ENCODE measurements around the gene PUDP.
"Not testable (repeated sequence)": the region's sequence is repeated elsewhere in the genome, so short reads cannot be mapped to it uniquely, and the experiment has no call there.

PUDP gene

DNA sequence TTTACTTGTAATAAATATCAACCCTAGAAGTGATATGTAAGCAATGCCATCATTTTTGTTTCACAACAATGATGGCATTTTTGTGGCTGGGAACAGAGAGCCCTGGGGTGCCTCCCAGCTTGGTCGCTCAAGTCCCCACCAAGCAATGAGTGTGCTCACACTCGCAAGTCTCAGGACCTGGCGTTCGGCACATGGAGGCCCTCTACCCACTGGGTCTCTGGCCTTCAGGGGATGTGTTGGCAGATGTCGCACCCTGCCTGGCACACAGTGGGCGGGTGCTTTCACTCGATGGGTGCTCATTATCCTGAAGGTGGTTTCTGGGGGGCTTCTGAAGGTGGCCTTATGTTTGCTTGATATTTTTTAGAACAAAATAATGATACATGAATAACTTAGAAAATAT lies 75.1 kb downstream of the PUDP start:
- no peak for DNase-seq

DNA sequence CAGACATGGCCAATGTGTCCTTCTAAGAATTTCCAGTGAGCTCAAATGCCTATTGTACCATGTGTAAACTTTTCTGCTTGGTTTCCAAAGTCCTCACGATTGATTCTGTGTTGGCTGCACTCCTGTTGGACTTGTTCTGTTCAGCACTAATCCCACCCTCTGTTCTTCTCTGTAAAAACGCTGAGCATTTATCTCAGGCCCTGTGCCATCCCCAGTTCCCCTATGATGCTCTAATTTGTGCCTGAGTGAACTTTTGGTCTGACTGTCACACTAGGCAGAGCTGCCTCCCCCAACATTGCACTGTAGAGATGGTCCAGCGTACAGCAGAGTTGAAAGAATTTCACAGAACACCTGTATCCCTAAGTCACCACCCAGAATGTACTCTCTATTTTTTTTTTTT lies 76.6 kb downstream of the PUDP start:
- no peak for DNase-seq

- DNase-seq = no peak
These were observed 78.4 kb downstream of the PUDP start for GRCh38 chrX:7069556-7069955.

DNA sequence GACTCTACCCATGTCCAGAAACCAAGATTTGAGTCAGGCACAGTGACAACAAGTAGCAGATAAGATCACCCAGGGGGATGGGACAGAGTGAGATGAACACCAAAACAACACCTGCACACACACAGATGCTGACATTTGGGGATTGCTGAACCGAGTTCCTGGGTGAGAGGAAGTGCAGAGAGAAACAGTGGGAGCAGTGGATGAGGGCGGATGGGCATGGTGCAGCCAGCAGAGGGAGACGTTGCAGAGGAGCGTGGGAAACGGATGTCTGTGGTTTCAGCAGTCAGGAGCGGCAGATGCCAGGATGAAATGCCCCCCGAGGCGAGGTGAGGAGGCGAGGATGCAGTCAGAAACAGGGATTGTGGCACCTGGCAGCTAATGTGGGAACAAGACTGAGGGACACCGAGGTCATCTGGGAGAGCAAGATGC lies 79.0 kb downstream of the PUDP start:
- DNase-seq = no peak

GRCh38 chrX:7067256-7067655 lies 80.7 kb downstream of the PUDP start:
- DNase-seq = no peak

- DNase-seq = no peak
These were observed 82.5 kb downstream of the PUDP start for GRCh38 chrX:7065473-7065872.

- DNase-seq = no peak
These were observed 85.0 kb downstream of the PUDP start for GRCh38 chrX:7062903-7063302.

- no peak for DNase-seq
These were observed 85.7 kb downstream of the PUDP start for GRCh38 chrX:7062276-7062675.

- DNase-seq = no peak
These were observed 86.5 kb downstream of the PUDP start for GRCh38 chrX:7061429-7061828.

DNA sequence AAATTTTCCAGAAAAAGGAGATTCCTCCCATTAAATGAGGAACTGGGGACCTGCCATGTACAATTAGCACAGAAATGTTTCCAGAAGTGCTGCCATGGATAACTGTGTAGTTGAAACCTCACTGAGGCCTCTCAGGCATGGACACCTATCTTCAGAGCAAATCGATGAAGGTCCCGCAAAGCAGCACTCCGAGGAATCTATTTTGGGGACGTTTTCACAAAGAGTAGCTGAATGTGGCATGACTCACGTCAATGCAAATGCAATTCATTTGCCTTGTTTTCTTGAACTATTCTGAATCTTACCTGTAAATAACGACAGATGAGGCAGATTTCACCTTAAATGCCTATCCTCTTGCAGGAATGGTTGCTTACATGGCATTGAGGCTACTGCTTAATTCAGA lies 87.5 kb downstream of the PUDP start:
- no peak for DNase-seq

DNA sequence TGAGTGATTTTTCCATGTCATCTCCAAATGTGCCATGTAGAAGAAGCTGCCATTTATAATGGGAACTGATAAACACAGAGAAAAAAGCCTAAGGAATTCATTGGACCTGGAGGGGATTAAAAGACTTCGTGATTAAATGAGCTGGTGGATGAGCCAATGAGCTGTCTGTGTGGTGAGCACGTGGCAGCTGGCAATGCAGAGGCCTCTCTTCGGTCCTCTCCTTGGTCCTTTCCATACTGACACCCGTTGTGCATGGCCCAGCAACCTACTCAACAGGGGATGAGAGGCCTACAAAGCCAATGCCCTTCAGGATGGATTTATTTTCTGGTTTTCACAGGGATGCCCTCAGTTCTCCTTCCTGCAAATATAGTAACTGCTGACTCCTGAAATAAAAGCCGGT lies 88.1 kb downstream of the PUDP start:
- DNase-seq = no peak

DNA sequence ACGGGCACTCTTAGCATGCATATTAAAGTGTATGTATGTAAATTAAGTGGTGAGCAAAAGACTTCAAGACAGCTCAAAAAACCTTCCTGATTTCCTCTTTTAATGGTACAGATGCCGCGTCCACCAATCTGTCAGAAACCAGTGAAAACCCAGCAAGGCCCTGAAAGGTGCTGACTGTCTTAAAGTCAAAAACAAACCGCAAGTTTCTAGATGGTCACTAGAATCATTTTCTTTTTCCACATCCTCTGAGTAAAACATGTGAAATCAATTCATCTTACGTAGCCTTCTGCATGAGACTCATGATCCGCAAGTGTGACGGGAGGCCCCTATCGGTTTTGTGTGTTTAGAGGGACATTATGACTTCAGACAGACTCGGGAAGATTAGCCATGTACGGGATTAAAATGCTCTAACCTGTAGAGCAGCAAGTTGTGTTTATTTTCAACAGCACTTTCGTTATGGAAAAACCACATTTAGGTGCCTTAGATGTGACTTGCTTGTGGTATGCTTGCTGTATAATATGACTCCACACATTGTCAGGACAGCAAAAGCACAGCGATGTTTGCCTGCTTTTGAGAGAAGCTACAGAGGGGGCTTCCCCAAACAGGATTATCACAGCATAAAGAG lies 88.6 kb downstream of the PUDP start:
- no peak for DNase-seq

DNA sequence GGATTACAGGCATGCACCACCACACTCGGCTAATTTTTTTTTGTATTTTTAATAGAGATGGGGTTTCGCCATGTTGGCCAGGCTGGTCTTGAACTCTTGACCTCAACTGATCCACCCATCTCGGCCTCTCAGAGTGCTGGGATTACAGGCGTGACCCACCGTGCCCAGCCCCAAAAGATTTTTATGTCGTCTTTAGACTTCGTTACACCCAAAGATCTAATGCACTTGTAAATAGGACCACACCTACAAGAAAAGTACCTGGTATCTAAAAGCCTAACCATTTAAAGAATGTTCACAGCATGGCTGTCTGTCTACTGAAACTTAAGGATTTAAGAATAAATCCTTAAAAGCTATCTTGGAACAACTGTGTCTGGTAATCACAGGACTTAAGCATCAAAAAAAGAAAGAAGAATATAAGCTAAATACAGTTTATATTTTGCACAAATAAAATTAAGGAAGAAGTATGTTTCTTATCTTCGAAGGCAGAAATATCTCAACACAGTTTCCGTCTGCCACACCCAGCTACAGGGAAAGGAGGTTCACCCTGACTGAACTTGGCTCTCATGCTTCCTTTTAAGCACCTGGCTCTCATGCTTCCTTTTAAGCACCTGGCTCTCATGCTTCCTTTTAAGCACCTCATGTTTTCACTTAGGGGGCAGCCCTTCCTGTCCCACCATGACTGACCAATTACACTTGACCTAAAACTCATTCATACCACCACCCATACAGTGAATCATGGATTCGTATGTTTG lies 92.4 kb downstream of the PUDP start:
- DNase-seq = no peak

- no peak for DNase-seq
These were observed 93.4 kb downstream of the PUDP start for GRCh38 chrX:7054219-7055216.

DNA sequence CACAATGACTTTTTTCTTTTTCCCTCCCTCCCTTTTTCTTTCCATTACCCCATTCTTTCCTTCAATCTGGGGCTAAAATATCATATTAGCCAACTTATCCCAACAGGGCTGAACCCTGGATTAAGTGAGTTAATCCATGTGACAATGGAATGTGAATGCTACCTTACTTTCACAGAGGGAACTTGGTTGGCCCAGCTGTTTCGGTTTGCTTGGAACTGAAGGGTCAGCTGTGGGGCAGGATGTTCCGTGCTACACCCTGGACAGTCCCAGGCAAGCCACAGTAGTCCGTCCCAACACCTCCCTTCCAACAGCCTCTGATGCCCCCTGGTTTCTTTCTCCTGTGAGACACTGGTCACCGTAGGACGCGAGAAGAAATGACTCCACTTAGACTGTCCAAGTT lies 95.4 kb downstream of the PUDP start:
- no peak for DNase-seq

DNA sequence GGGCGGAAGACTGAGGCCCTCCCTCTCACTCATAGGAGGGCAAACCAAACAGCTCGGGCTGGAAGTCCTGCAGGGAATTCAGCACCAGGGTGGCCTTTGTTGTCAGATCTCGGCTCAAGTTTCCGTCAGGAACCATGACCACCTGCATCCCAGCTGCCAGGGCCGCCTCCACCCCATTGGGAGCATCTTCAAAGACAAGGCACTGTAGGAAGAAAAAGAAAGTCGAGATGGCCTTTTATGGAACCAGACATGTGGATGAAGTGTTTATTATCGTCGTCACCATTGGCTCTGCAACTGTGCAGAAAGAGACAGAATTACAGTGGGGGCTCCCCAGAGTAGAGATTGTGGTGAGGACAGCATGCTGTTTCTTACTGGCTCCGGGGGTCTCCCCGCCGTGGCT lies 97.7 kb downstream of the PUDP start:
- DNase-seq = no peak

GRCh38 chrX:7047951-7048350 lies 100.0 kb downstream of the PUDP start:
- DNase-seq = no peak

- DNase-seq = no peak
These were observed 102.6 kb downstream of the PUDP start for GRCh38 chrX:7045238-7045955.

GRCh38 chrX:7043796-7044433 lies 104.0 kb downstream of the PUDP start:
- DNase-seq = not testable (repeated sequence)

- DNase-seq = no peak
These were observed 119.7 kb downstream of the PUDP start for GRCh38 chrX:7028246-7028645.

- DNase-seq = no peak
These were observed 120.9 kb downstream of the PUDP start for GRCh38 chrX:7027071-7027470.

DNA sequence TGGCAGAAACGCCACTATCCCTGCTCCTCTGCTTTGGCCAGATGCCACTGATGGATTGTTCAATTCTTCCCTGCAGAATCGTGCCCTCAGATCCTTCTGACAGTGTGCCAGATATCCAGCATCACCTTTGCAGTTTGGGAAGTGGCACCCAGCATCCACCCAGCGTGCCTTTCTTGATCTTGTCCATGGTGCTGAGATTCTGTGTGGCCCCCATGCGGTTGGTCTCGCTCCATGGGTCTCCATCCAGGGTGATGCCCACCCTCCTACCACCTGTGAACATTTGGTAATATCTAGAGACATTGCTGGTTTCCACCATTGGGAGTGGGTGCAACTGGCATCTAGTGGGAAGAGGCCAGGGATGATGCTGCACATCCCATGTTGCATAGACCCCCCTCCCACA lies 121.6 kb downstream of the PUDP start:
- DNase-seq = not testable (repeated sequence)

Data from effector CD8-positive, alpha-beta T cell (primary cell).